Measurements from ENCODE around the gene TBRG4. TPM values are rescaled to one million over a fixed set of nuclear protein-coding genes. Genes with fewer than 3 reads are reported as not detected.

The TBRG4 gene
- polyA plus RNA-seq, 6 donors from 2014 or later: 26.5 to 49.9 (median 40.6) TPM

DNA sequence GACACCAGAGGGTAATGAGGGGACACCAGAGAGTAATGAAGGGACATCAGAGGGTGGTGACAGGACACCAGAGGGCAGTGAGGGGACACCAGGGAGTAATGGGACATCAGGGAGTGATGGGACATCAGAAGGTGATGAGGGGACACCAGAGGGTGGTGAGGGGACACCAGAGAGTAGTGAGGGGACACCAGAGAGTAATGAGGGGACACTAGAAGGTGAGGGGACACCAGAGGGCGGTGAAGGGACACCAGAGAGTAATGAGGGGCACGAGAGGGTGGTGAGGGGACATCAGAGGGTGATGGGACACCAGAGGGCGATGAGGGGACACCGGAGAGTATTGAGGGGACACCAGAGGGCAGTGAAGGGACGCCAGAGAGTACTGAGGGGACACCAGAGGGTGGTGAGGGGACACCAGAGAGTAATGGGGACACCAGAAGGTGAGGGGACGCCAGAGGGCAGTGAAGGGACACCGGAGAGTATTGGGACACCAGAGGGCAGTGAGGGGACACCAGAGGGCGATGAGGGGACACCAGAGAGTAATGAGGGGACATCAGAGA, 33.3 kb downstream of the TBRG4 start:
- no peaks in the 10 kb centered on the region for H3K9me3 Mint-ChIP-seq
- DNase-seq (no peak), ATAC-seq (ENCODE audit: low read depth in 2 of 2) (no peak)
- no peak overlapping the region for H3K4me3 Mint-ChIP-seq
- peaks cover 0 to 21% of the 10 kb centered on the region in 2 donors for H3K36me3 Mint-ChIP-seq
- H3K27ac Mint-ChIP-seq: peak overlapping the region in 3 of 6 donors; percentile 30 to 85 (median 58)
- no peaks in the 10 kb centered on the region for H3K27me3 Mint-ChIP-seq
- peaks cover 4 to 27% (median 21%) of the 10 kb centered on the region in 3 donors for H3K4me1 Mint-ChIP-seq

DNA sequence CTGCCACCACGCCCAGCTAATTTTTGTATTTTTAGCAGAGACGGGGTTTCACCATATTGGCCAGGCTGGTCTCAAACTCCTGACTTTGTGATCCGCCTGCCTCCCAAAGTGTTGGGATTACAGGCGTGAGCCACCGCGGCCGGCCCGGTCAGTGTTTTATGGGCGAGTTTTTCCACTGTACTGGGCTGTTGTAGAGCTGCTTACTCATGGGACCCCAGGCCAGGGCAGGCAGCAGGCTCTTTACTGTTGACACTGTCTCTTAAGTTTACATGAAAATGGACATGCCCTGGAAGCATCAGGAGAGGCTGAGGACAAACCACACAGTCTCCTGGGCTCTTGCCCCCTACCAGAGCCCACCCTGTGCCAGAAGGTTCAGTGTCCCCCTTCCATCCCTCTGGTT, 33.9 kb downstream of the TBRG4 start:
- Mint-ChIP-seq H3K9me3 (no peaks in the 10 kb centered on the region), H3K4me1 (peaks cover 4 to 31% (median 27%) of the 10 kb centered on the region in 3 donors), H3K4me3 (no peak overlapping the region), H3K27ac (peak overlapping the region in 3 of 6 donors; percentile 42 to 58 (median 49)), H3K36me3 (peaks cover 0 to 28% of the 10 kb centered on the region in 2 donors), H3K27me3 (no peaks in the 10 kb centered on the region)
- DNase-seq (no peak), ATAC-seq (ENCODE audit: low read depth in 2 of 2) (no peak)

DNA sequence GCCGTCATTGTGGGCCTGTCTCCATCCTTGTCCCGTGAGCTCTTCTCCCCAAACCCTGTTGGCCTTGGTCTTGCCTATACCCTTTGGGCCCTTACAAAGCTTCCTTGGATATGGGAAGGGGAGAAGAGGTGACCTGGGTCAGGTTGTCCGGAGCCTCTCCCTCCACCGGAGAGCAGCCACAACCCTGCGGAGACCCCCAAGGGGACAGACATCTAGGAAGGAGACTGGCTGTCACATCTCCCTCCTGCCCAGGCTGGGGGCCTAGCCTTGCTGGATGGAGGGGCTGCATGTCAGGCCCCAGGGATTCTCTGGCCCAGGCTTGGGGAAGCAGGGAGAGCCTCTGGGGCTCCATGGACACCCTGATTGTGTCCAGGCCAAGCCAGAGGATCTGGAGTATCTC, 34.6 kb downstream of the TBRG4 start:
- ATAC-seq (ENCODE audit: low read depth in 2 of 2): no peak
- Mint-ChIP-seq H3K4me1 (peaks cover 4 to 31% (median 28%) of the 10 kb centered on the region in 3 donors), H3K4me3 (peak overlapping the region in 1 of 8 donors; percentile 15), H3K9me3 (no peaks in the 10 kb centered on the region), H3K36me3 (peaks cover 0 to 32% of the 10 kb centered on the region in 2 donors), H3K27ac (no peak overlapping the region), H3K27me3 (no peaks in the 10 kb centered on the region)
- no peak for DNase-seq

DNA sequence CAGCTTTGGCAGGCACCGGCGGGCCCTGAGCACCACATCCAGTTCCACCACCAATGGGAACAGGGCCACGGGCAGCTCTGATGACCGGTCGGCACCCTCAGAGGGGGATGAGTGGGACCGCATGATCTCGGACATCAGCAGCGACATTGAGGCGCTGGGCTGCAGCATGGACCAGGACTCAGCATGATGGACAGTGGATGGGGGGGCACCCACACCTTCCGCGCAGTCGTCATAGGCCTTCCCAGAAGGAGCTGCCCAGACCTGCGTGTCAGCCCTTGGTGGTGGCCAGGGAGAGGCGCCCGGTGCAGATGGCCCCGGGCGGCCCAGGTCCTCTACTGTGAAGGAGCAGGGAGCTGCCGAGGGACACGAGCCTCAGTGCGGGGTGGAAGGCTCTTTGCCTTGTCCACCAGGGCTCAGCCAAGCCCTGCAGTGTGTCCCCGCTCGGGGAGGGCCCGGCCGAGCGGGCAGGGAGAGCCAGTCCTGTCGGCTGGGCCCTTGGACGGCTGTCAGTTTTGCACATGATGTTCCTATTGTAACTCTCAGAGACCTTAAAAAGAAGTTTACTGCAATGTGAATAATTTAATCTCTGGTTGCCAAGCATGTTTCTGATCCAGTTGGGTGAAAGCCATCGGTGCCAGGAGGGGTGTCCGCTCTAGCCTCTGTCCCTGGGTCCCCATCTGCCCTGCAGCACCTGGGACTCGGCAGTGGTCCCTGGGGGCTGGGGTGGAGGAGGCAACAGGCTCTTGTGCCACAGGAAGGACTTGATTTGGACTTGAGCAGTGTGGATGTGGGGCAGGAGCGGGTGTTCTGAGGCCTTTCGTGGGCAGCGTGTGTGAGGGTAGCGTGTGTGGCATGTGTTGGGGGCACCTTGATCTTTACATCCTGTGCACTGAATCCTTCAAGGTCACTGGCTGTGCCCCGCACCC, 35.4 kb downstream of the TBRG4 start:
- DNase-seq (no peak), ATAC-seq (ENCODE audit: low read depth in 2 of 2) (no peak)
- Mint-ChIP-seq H3K36me3 (peaks cover 0 to 36% of the 10 kb centered on the region in 2 donors), H3K4me3 (no peak overlapping the region), H3K27ac (no peak overlapping the region), H3K27me3 (no peaks in the 10 kb centered on the region), H3K9me3 (no peaks in the 10 kb centered on the region), H3K4me1 (peaks cover 4 to 31% (median 28%) of the 10 kb centered on the region in 3 donors)

DNA sequence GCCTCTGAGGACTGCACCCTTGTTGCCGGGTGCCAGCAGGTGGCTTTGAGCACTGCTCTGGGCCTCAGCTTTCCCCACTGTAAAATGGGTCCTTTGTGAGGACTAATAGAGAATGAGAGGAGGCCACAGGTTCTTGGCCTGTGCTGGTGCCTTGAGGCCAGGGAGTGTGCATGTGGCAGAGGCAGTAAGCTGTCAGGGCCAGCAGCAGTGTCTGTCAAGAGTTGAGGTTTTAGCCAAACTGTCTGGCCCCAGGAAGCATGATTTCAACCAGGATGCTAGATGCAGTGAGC, 36.2 kb downstream of the TBRG4 start:
- no peak overlapping the region for H3K4me3 Mint-ChIP-seq
- peaks cover 0 to 36% of the 10 kb centered on the region in 2 donors for H3K36me3 Mint-ChIP-seq
- ATAC-seq (ENCODE audit: low read depth in 2 of 2) (no peak), DNase-seq (no peak)
- H3K27me3 Mint-ChIP-seq: no peaks in the 10 kb centered on the region
- peak overlapping the region in 2 of 6 donors; percentile 63 to 73 for H3K27ac Mint-ChIP-seq
- peaks cover 4 to 31% (median 28%) of the 10 kb centered on the region in 3 donors for H3K4me1 Mint-ChIP-seq
- no peaks in the 10 kb centered on the region for H3K9me3 Mint-ChIP-seq

DNA sequence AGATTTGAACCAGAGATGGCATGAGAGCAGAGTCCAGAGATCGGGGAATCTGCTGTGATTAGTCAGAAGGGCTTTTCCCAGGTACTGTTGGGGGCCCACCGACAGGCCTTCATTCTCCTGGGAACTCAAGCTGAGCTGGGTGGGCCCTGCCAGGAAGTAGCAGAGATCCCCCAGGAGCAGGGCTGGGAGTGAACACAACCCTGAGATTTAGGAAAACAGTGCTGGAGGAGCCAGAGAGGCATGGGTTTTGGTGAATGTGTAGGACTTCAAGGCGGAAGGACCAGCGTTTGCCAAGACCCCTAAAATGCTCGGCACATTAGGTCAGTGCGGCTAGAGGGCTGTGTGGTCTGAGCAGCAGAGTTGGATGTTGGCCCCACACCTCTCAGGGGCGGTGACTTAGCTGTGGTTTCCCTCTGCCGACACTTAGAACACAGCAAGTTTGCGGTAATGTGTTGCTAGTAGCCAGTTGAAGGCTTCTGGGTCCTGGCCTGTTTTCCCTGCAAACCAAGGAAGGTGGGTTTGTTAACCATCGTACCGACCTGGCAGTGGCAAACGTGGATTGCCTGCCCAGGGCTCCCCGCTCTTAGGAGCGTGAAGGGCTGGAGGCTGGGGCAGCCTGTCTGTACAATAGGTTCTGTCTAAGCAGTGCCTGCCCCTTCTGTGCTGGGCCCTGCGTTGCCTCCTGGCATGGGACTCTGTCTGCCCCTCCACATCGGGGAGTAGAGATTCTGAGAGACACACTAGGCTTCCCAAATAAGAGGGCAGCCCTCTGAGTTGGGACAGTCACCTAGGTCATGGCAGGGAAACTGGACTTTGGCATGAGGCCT, 36.8 kb downstream of the TBRG4 start:
- Mint-ChIP-seq H3K4me1 (peaks cover 4 to 26% (median 26%) of the 10 kb centered on the region in 3 donors), H3K27me3 (no peaks in the 10 kb centered on the region), H3K36me3 (peaks cover 0 to 36% of the 10 kb centered on the region in 2 donors), H3K4me3 (peak overlapping the region in 1 of 8 donors; percentile 47), H3K9me3 (no peaks in the 10 kb centered on the region), H3K27ac (peak overlapping the region in 2 of 6 donors; percentile 63 to 73)
- ATAC-seq (ENCODE audit: low read depth in 2 of 2) (no peak), DNase-seq (no peak)

DNA sequence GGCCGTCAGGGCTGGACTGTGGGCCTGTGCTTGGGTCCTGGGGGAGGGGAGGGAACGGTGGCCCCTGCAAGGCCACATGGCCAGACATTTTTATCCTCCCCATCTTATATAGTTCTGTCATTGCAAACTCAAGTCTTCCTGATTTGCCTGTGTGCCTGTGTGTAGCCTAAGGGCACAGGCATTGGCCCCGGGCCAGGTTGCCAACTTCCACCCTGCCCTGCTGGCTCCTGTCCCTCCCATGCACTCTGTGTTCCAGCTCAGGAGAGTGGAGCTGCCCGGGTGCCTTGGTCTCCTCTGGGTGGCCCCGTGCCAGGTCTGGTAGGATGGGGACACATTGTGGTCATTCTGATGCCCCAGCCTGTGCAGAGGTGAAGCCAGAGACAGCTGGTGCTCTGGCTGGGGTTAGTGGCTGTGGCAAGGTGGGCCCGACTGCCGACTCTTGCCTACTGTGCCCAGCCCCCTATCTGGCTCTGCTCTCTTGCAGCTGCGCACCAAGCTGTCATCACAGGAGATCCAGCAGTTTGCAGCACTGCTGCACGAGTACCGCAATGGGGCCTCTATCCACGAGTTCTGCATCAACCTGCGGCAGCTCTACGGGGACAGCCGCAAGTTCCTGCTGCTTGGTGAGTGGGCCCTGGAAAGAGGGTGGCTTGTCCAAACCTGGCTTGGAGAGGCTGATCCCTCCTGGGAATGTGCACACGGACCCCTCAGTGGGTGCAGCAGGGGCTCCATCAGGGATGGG, 37.5 kb downstream of the TBRG4 start:
- DNase-seq (no peak), ATAC-seq (ENCODE audit: low read depth in 2 of 2) (no peak)
- H3K9me3 Mint-ChIP-seq: no peaks in the 10 kb centered on the region
- H3K27me3 Mint-ChIP-seq: no peaks in the 10 kb centered on the region
- peaks cover 0 to 37% of the 10 kb centered on the region in 2 donors for H3K36me3 Mint-ChIP-seq
- no peak overlapping the region for H3K4me3 Mint-ChIP-seq
- H3K4me1 Mint-ChIP-seq: peaks cover 4 to 23% (median 19%) of the 10 kb centered on the region in 3 donors
- no peak overlapping the region for H3K27ac Mint-ChIP-seq

DNA sequence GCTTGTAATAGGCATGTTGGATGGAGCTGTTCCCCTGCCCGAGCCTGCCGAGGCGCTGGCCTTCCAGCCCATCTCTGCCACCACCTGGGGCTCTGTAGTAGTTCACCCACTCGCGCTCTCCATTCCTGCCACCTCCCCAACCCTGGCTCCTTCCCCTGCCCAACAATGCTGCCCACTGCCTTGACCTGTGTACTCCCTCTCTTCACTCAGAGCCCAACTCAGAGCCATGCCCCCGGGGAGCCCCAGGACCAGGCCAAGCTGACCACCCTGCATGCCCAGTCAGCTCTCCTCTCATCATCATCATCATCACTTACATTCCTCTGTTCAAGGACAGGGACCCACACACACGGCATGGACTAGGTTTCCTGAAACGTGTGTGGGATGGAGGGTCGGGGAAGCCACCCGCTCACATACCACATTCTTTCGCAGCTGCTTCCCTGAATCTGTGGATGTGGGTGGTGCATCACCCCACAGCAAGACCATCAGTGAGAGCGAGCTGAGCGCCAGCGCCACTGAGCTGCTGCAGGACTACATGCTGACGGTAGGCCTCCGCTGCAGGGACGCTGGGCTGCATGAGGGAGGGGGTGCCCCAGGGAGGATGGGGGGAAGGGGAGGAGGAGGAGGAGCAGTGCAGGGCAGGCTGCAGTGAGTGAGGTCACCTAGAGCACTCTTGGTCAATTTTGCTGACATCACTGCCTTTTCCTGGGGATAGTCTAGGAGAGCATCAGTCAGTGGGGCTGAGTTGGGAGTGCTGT, 38.3 kb downstream of the TBRG4 start:
- no peaks in the 10 kb centered on the region for H3K27me3 Mint-ChIP-seq
- no peak for ATAC-seq (ENCODE audit: low read depth in 2 of 2)
- peaks cover 0 to 45% of the 10 kb centered on the region in 2 donors for H3K36me3 Mint-ChIP-seq
- no peak for DNase-seq
- peak overlapping the region in 3 of 6 donors; percentile 24 to 94 (median 82) for H3K27ac Mint-ChIP-seq
- H3K4me3 Mint-ChIP-seq: peak overlapping the region in 1 of 8 donors; percentile 61
- no peaks in the 10 kb centered on the region for H3K9me3 Mint-ChIP-seq
- peaks cover 10 to 23% (median 20%) of the 10 kb centered on the region in 3 donors for H3K4me1 Mint-ChIP-seq

DNA sequence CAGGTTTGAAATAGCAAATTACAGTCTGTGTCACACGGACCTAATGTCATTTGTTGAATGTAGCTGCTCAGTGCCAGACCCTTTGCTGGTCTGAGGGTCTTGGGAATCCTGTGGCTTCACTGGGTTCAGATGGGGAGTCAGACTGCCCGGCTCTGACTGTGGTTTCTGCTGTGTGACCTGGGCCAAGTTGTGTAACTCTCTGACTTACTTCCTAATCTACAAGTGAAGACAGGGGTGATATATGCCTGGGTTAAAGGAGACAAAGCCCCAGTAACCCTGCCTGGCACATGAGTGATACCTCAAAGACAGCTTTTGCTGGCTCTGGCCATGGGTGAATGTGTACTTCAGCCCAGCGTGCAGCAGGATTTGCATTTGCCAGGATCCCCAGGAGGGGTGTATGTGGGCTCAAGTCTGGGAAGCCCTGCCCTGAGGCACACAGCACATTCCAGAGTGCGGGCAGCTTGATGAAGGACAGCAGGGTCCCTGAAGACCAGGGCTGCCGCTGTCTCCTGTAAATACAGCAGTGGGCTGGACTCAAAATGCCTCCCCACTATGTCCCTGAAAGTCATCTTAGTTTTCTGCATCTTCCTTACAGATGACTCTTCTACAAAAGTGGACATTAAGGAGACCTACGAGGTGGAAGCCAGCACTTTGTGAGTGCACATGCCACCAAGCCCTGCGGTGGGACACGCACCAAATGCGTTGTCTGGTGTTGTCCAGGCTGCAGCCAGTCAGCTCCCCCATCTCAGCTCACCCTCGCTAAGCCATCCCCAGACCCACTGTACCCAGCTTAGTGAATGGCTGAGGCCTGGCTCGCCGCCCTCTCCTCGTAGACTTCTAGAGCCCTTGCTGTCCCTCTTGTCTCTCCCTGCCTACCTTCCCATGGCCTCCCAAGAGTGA, 39.1 kb downstream of the TBRG4 start:
- Mint-ChIP-seq H3K27me3 (no peaks in the 10 kb centered on the region), H3K9me3 (no peaks in the 10 kb centered on the region), H3K4me1 (peaks cover 7 to 17% (median 15%) of the 10 kb centered on the region in 3 donors), H3K36me3 (peaks cover 0 to 45% of the 10 kb centered on the region in 2 donors), H3K4me3 (peak overlapping the region in 1 of 8 donors; percentile 61), H3K27ac (peak overlapping the region in 1 of 6 donors; percentile 24)
- ATAC-seq (ENCODE audit: low read depth in 2 of 2) (no peak), DNase-seq (no peak)

DNA sequence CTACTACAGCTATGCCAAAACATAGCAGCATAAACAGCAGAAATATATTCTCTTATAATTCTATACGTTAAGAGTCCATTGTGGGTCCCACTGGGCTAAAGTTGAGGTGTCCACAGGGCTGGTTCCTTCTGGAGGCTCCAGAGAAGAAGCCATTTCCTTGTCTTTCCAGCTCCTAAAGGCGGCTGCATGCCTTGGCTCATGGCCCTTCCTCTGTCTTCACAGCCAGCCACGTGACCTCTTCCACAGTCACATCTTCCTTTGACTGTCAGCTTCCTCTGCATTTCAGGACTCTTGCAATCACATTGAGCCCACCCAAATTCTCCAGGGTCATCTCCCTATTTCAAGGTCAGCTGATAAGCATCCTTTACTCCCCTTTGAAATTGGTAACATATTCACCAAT, 40.0 kb downstream of the TBRG4 start:
- H3K9me3 Mint-ChIP-seq: no peaks in the 10 kb centered on the region
- peaks cover 7 to 17% (median 15%) of the 10 kb centered on the region in 3 donors for H3K4me1 Mint-ChIP-seq
- DNase-seq (no peak), ATAC-seq (ENCODE audit: low read depth in 2 of 2) (no peak)
- no peak overlapping the region for H3K4me3 Mint-ChIP-seq
- H3K36me3 Mint-ChIP-seq: peaks cover 0 to 45% of the 10 kb centered on the region in 2 donors
- H3K27ac Mint-ChIP-seq: no peak overlapping the region
- no peaks in the 10 kb centered on the region for H3K27me3 Mint-ChIP-seq

DNA sequence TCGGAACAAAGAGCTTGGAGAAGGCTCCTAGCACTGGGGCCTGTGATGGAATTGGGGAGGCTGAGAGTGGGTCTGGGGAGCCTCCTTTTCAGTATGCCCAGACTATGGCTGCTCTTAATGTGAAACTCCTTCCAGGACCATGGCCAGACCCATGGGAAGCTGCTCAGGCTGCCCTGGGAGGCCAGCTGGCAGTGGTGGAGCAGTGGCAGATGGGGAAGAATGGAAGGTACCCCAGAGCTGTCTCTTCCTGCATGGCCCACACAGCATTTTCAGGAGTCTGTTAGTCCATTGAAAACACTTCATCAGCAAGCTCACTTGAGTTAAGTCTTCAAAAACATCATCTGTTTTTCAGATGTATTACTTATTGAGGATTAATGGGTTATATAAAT, 41.2 kb downstream of the TBRG4 start:
- peaks cover 14 to 23% (median 17%) of the 10 kb centered on the region in 3 donors for H3K4me1 Mint-ChIP-seq
- no peak for DNase-seq
- no peak for ATAC-seq (ENCODE audit: low read depth in 2 of 2)
- H3K27me3 Mint-ChIP-seq: no peaks in the 10 kb centered on the region
- no peaks in the 10 kb centered on the region for H3K9me3 Mint-ChIP-seq
- H3K27ac Mint-ChIP-seq: no peak overlapping the region
- peaks cover 0 to 48% of the 10 kb centered on the region in 2 donors for H3K36me3 Mint-ChIP-seq
- H3K4me3 Mint-ChIP-seq: no peak overlapping the region
